ENCODE measurements around the gene GJA4.
A peak's percentile ranks its signal among the peaks of the same experiment; 100 is the strongest.

Gene GJA4

GRCh38 chr1:34761776-34762307, 31.0 kb upstream of the GJA4 start:
- Histone ChIP-seq H2BK120ac (ENCODE audit: low read depth, low read length) (no peak overlapping the region), H4K8ac (ENCODE audit: low read length) (no peak overlapping the region), H2BK12ac (ENCODE audit: low read length in 2 of 2) (no peak overlapping the region), H2AFZ (ENCODE audit: low read depth, low read length) (no peak overlapping the region), H3K36me3 (ENCODE audit: control insufficient read depth in 1 of 2, insufficient read depth in 2 of 2, low read depth in 1 of 2, low read length in 2 of 2) (no peaks in the 10 kb centered on the region), H3K4me1 (ENCODE audit: control insufficient read depth, insufficient read depth, low read depth, low read length) (peaks cover 9% of the 10 kb centered on the region), H3K9ac (ENCODE audit: low read length) (no peak overlapping the region), H3K27me3 (ENCODE audit: control insufficient read depth in 1 of 2, insufficient read depth in 1 of 2, low read length in 2 of 2) (peaks cover 0 to 60% of the 10 kb centered on the region in 2 experiments), H3K4me3 (ENCODE audit: insufficient read depth in 1 of 2, low read depth in 1 of 2, low read length in 2 of 2) (no peak overlapping the region), H3K4me2 (ENCODE audit: low read length, poor library complexity, severe bottlenecking) (no peak overlapping the region), H2AK5ac (ENCODE audit: low read length, severe bottlenecking) (no peak overlapping the region), H2BK5ac (ENCODE audit: low read depth, low read length, poor library complexity, severe bottlenecking) (no peak overlapping the region), H3K79me1 (replicated peaks; ENCODE audit: low read length, poor library complexity, severe bottlenecking) (no peaks in the 10 kb centered on the region), H3K4ac (ENCODE audit: low read depth in 1 of 2, low read length in 2 of 2) (no peak overlapping the region), H3K9me3 (ENCODE audit: control insufficient read depth, low read length) (no peaks in the 10 kb centered on the region), H4K91ac (ENCODE audit: low read length) (no peak overlapping the region), H2BK15ac (ENCODE audit: low read depth, poor library complexity, severe bottlenecking) (no peak overlapping the region), H3K27ac (ENCODE audit: low read length, poor library complexity, severe bottlenecking) (no peak overlapping the region), H3K18ac (ENCODE audit: low read depth in 1 of 2, low read length in 2 of 2) (no peak overlapping the region), H3K14ac (ENCODE audit: low read length in 2 of 2) (no peak overlapping the region), H3K23ac (ENCODE audit: low read length in 2 of 2) (no peak overlapping the region)
- WGBS = 85% methylated on average over 13 of the region's 13 CpGs
- no peak for DNase-seq

- peaks cover 0 to 63% of the 10 kb centered on the region in 2 experiments for H3K27me3 ChIP-seq (ENCODE audit: control insufficient read depth in 1 of 2, insufficient read depth in 1 of 2, low read length in 2 of 2)
- H3K9ac ChIP-seq (ENCODE audit: low read length) = no peak overlapping the region
- H2BK5ac ChIP-seq (ENCODE audit: low read depth, low read length, poor library complexity, severe bottlenecking) = no peak overlapping the region
- H3K4me3 ChIP-seq (ENCODE audit: insufficient read depth in 1 of 2, low read depth in 1 of 2, low read length in 2 of 2) = no peak overlapping the region
- no peaks in the 10 kb centered on the region for H3K79me1 ChIP-seq (replicated peaks; ENCODE audit: low read length, poor library complexity, severe bottlenecking)
- H2AK5ac ChIP-seq (ENCODE audit: low read length, severe bottlenecking) = no peak overlapping the region
- no peak overlapping the region for H2BK12ac ChIP-seq (ENCODE audit: low read length in 2 of 2)
- no peak overlapping the region for H2BK15ac ChIP-seq (ENCODE audit: low read depth, poor library complexity, severe bottlenecking)
- H4K91ac ChIP-seq (ENCODE audit: low read length) = no peak overlapping the region
- H3K4me1 ChIP-seq (ENCODE audit: control insufficient read depth, insufficient read depth, low read depth, low read length) = peaks cover 9% of the 10 kb centered on the region
- no peak overlapping the region for H3K27ac ChIP-seq (ENCODE audit: low read length, poor library complexity, severe bottlenecking)
- H3K23ac ChIP-seq (ENCODE audit: low read length in 2 of 2) = no peak overlapping the region
- DNase-seq = no peak
- no peak overlapping the region for H3K4me2 ChIP-seq (ENCODE audit: low read length, poor library complexity, severe bottlenecking)
- H3K18ac ChIP-seq (ENCODE audit: low read depth in 1 of 2, low read length in 2 of 2) = no peak overlapping the region
- no peak overlapping the region for H3K4ac ChIP-seq (ENCODE audit: low read depth in 1 of 2, low read length in 2 of 2)
- 56% methylated on average over 7 of the region's 7 CpGs for WGBS
- no peaks in the 10 kb centered on the region for H3K9me3 ChIP-seq (ENCODE audit: control insufficient read depth, low read length)
- no peak overlapping the region for H4K8ac ChIP-seq (ENCODE audit: low read length)
- no peak overlapping the region for H2AFZ ChIP-seq (ENCODE audit: low read depth, low read length)
- H3K36me3 ChIP-seq (ENCODE audit: control insufficient read depth in 1 of 2, insufficient read depth in 2 of 2, low read depth in 1 of 2, low read length in 2 of 2) = no peaks in the 10 kb centered on the region
- H2BK120ac ChIP-seq (ENCODE audit: low read depth, low read length) = no peak overlapping the region
- no peak overlapping the region for H3K14ac ChIP-seq (ENCODE audit: low read length in 2 of 2)
Measured at GRCh38 chr1:34762474-34763141, 30.2 kb upstream of the GJA4 start.

- Histone ChIP-seq H3K4me3 (ENCODE audit: insufficient read depth in 1 of 2, low read depth in 1 of 2, low read length in 2 of 2) (no peak overlapping the region), H3K27me3 (ENCODE audit: control insufficient read depth in 1 of 2, insufficient read depth in 1 of 2, low read length in 2 of 2) (peaks cover 0 to 62% of the 10 kb centered on the region in 2 experiments), H3K79me1 (replicated peaks; ENCODE audit: low read length, poor library complexity, severe bottlenecking) (no peaks in the 10 kb centered on the region), H3K9me3 (ENCODE audit: control insufficient read depth, low read length) (no peaks in the 10 kb centered on the region), H2BK5ac (ENCODE audit: low read depth, low read length, poor library complexity, severe bottlenecking) (no peak overlapping the region), H3K27ac (ENCODE audit: low read length, poor library complexity, severe bottlenecking) (no peak overlapping the region), H2BK15ac (ENCODE audit: low read depth, poor library complexity, severe bottlenecking) (no peak overlapping the region), H2AFZ (ENCODE audit: low read depth, low read length) (no peak overlapping the region), H2BK120ac (ENCODE audit: low read depth, low read length) (no peak overlapping the region), H3K36me3 (ENCODE audit: control insufficient read depth in 1 of 2, insufficient read depth in 2 of 2, low read depth in 1 of 2, low read length in 2 of 2) (no peaks in the 10 kb centered on the region), H4K8ac (ENCODE audit: low read length) (no peak overlapping the region), H3K9ac (ENCODE audit: low read length) (no peak overlapping the region), H3K14ac (ENCODE audit: low read length in 2 of 2) (no peak overlapping the region), H2AK5ac (ENCODE audit: low read length, severe bottlenecking) (no peak overlapping the region), H2BK12ac (ENCODE audit: low read length in 2 of 2) (no peak overlapping the region), H3K4me2 (ENCODE audit: low read length, poor library complexity, severe bottlenecking) (peak overlapping the region; percentile 13), H4K91ac (ENCODE audit: low read length) (no peak overlapping the region), H3K23ac (ENCODE audit: low read length in 2 of 2) (no peak overlapping the region), H3K4me1 (ENCODE audit: control insufficient read depth, insufficient read depth, low read depth, low read length) (peaks cover 9% of the 10 kb centered on the region), H3K4ac (ENCODE audit: low read depth in 1 of 2, low read length in 2 of 2) (no peak overlapping the region), H3K18ac (ENCODE audit: low read depth in 1 of 2, low read length in 2 of 2) (no peak overlapping the region)
- 33% methylated on average over 8 of the region's 8 CpGs for WGBS
- DNase-seq = no peak
Measured at GRCh38 chr1:34763142-34763781, 29.5 kb upstream of the GJA4 start.

- Histone ChIP-seq H3K4me2 (ENCODE audit: low read length, poor library complexity, severe bottlenecking) (no peak overlapping the region), H3K27ac (ENCODE audit: low read length, poor library complexity, severe bottlenecking) (no peak overlapping the region)
Measured at GRCh38 chr1:34768856-34769255, 23.9 kb upstream of the GJA4 start.

More at GRCh38 chr1:34768856-34769255, 23.9 kb upstream of the GJA4 start:
- Histone ChIP-seq H3K79me1 (replicated peaks; ENCODE audit: low read length, poor library complexity, severe bottlenecking) (no peaks in the 10 kb centered on the region), H3K14ac (ENCODE audit: low read length in 2 of 2) (no peak overlapping the region), H3K9ac (ENCODE audit: low read length) (no peak overlapping the region), H2BK5ac (ENCODE audit: low read depth, low read length, poor library complexity, severe bottlenecking) (no peak overlapping the region), H3K9me3 (ENCODE audit: control insufficient read depth, low read length) (no peaks in the 10 kb centered on the region), H2BK12ac (ENCODE audit: low read length in 2 of 2) (no peak overlapping the region), H2BK15ac (ENCODE audit: low read depth, poor library complexity, severe bottlenecking) (no peak overlapping the region), H3K4me1 (ENCODE audit: control insufficient read depth, insufficient read depth, low read depth, low read length) (no peaks in the 10 kb centered on the region), H2BK120ac (ENCODE audit: low read depth, low read length) (no peak overlapping the region), H3K23ac (ENCODE audit: low read length in 2 of 2) (no peak overlapping the region), H3K27me3 (ENCODE audit: control insufficient read depth in 1 of 2, insufficient read depth in 1 of 2, low read length in 2 of 2) (peaks cover 0 to 50% of the 10 kb centered on the region in 2 experiments), H3K18ac (ENCODE audit: low read depth in 1 of 2, low read length in 2 of 2) (no peak overlapping the region), H3K4me3 (ENCODE audit: insufficient read depth in 1 of 2, low read depth in 1 of 2, low read length in 2 of 2) (no peak overlapping the region), H4K8ac (ENCODE audit: low read length) (no peak overlapping the region), H2AFZ (ENCODE audit: low read depth, low read length) (no peak overlapping the region), H4K91ac (ENCODE audit: low read length) (no peak overlapping the region), H3K36me3 (ENCODE audit: control insufficient read depth in 1 of 2, insufficient read depth in 2 of 2, low read depth in 1 of 2, low read length in 2 of 2) (no peaks in the 10 kb centered on the region), H2AK5ac (ENCODE audit: low read length, severe bottlenecking) (no peak overlapping the region), H3K4ac (ENCODE audit: low read depth in 1 of 2, low read length in 2 of 2) (no peak overlapping the region)
- WGBS = 100% methylated on average over 2 of the region's 3 CpGs
- DNase-seq = no peak

Data from mesenchymal stem cell (in vitro differentiated cells and primary cell).